A673 (cell line): Measurements from ENCODE around the gene RMRP. TPM values are rescaled to one million over a fixed set of nuclear protein-coding genes. Genes with fewer than 3 reads are reported as not detected.

Experiments used
- BruUV-seq: library from RNA; stranded (reverse); fragments of 400-500 nt; replicated peaks from 2 replicates; lab custom pipeline; 2021; lab: Mats Ljungman, UMichigan
- CTCF ChIA-PET: fragments of 300-600 bp; sonication (Branson Sonifier 250); formaldehyde crosslinking; loops from one replicate; lab custom pipeline; 2022; ENCODE audit warnings: antibody characterized with exemption; lab: Charles Lee
- POLR2A ChIA-PET: fragments of 300-600 bp; sonication (Branson Sonifier 250); formaldehyde crosslinking; loops from one replicate; lab custom pipeline; 2022; ENCODE audit warnings: antibody characterized with exemption; ENCODE audit not compliant: low non-redundant PET; lab: Charles Lee
- DNase-seq: peaks from one replicate; pipeline ENCODE4 v3.0.0-alpha.2; 2015; ENCODE audit warnings: low spot score
- H3K27ac ChIP-seq: fragments of 200-600 bp; sonication (generic); 2 replicates; pipeline ENCODE4 v1.5.1; 2016; ENCODE audit warnings: mixed run types, low read depth, mild to moderate bottlenecking, mixed read lengths, antibody characterized with exemption, low read length; ENCODE audit not compliant: poor library complexity, severe bottlenecking
- H3K27me3 ChIP-seq: fragments of 200-600 bp; sonication (generic); replicated peaks from 2 replicates; pipeline ENCODE4 v1.6.1; 2017; ENCODE audit warnings: mixed run types, low read depth, mild to moderate bottlenecking, mixed read lengths, antibody characterized with exemption, low read length; ENCODE audit not compliant: insufficient read depth, poor library complexity
- H3K36me3 ChIP-seq: fragments of 200-600 bp; sonication (generic); 2 replicates; pipeline ENCODE4 v1.6.1; 2016; ENCODE audit warnings: mixed run types, mild to moderate bottlenecking, mixed read lengths, antibody characterized with exemption, low read length; ENCODE audit not compliant: insufficient read depth, poor library complexity, severe bottlenecking
- H3K4me1 ChIP-seq: fragments of 200-600 bp; sonication (generic); 2 replicates; pipeline ENCODE4 v1.6.1; 2017; ENCODE audit warnings: mixed run types, mild to moderate bottlenecking, mixed read lengths, antibody characterized with exemption, low read length; ENCODE audit not compliant: insufficient read depth, poor library complexity, severe bottlenecking
- H3K4me3 ChIP-seq: fragments of 200-600 bp; sonication (generic); 2 replicates; pipeline ENCODE4 v1.5.1; 2016; ENCODE audit warnings: low read depth, mixed run types, mild to moderate bottlenecking, mixed read lengths, low read length; ENCODE audit not compliant: poor library complexity, severe bottlenecking
- H3K9me3 ChIP-seq: fragments of 200-600 bp; sonication (generic); 2 replicates; pipeline ENCODE4 v1.6.1; 2016; ENCODE audit warnings: mixed run types, low read depth, mild to moderate bottlenecking, mixed read lengths, antibody characterized with exemption, low read length; ENCODE audit not compliant: poor library complexity, severe bottlenecking
- EZH2 ChIP-seq: fragments of 200-600 bp; sonication (generic); IDR thresholded peaks from 2 replicates; pipeline ENCODE4 v1.6.1; 2017; ENCODE audit warnings: borderline replicate concordance, low read depth, mild to moderate bottlenecking, mixed read lengths, antibody characterized with exemption, low read length; ENCODE audit not compliant: poor library complexity, severe bottlenecking
- intact Hi-C: fragments of 100-400 bp; cut with micrococcal nuclease; formaldehyde crosslinking; loops from one replicate; pipeline ENCODE4 v1.10.0; 2022; ENCODE audit not compliant: unreplicated experiment
- total RNA-seq: library from RNA; stranded (reverse); gene quantifications from 2 replicates; pipeline ENCODE4 v1.2.3, GENCODE V29; 2021
- TF ChIP-seq, protein P1 (sequence below): fragments of 300-800, 200-600 bp; sonication (generic); conservative IDR thresholded peaks from 2 replicates; pipeline ENCODE4 v1.5.1; 2017; ENCODE audit warnings: low read depth, mild to moderate bottlenecking, antibody characterized with exemption, low read length, moderate library complexity, mixed read lengths

Gene RMRP
- total RNA-seq, 1 experiment from 2014 or later, result 13,531 TPM

DNA sequence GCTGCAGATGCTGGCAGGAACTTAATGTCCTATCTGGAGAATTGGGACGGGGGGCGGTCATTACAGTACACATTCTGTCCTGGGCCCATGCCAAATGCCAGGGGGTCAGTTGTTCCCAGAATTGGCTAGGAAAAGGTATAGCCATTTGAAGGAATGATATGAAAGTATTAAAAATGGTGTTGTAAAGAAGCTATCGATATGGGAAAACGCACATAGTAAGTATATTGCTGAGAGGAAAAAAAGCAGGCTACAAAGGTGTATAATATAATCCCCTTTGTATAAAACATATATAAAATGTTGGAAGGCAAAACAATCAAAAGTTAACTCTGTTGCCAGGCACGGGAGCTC, 7.6 kb upstream of the RMRP start:
- TF ChIP-seq, protein P1, sequence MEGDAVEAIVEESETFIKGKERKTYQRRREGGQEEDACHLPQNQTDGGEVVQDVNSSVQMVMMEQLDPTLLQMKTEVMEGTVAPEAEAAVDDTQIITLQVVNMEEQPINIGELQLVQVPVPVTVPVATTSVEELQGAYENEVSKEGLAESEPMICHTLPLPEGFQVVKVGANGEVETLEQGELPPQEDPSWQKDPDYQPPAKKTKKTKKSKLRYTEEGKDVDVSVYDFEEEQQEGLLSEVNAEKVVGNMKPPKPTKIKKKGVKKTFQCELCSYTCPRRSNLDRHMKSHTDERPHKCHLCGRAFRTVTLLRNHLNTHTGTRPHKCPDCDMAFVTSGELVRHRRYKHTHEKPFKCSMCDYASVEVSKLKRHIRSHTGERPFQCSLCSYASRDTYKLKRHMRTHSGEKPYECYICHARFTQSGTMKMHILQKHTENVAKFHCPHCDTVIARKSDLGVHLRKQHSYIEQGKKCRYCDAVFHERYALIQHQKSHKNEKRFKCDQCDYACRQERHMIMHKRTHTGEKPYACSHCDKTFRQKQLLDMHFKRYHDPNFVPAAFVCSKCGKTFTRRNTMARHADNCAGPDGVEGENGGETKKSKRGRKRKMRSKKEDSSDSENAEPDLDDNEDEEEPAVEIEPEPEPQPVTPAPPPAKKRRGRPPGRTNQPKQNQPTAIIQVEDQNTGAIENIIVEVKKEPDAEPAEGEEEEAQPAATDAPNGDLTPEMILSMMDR, result 0 out of 2 replicates have a peak, but pooled peaks have one; percentile 4
- no peak for TF ChIP-seq EZH2
- no TSS peak for BruUV-seq
- intact Hi-C loops, result no loop called here
- H3K27ac ChIP-seq, result peak overlapping the region; percentile 89
- peaks cover 10% of the 10 kb centered on the region for H3K4me1 ChIP-seq
- H3K4me3 ChIP-seq, result peak overlapping the region; percentile 76
- ChIA-PET CTCF (no interaction called here), POLR2A (interaction anchor here (0.7 kb wide), 1 partner anchor 23 kb away, joined by 3 read pairs; no protein-coding TSS in a partner anchor)
- no peaks in the 10 kb centered on the region for H3K9me3 ChIP-seq
- H3K36me3 ChIP-seq, result peaks cover 27% of the 10 kb centered on the region
- DNase-seq, result no peak
- no peaks in the 10 kb centered on the region for H3K27me3 ChIP-seq

DNA sequence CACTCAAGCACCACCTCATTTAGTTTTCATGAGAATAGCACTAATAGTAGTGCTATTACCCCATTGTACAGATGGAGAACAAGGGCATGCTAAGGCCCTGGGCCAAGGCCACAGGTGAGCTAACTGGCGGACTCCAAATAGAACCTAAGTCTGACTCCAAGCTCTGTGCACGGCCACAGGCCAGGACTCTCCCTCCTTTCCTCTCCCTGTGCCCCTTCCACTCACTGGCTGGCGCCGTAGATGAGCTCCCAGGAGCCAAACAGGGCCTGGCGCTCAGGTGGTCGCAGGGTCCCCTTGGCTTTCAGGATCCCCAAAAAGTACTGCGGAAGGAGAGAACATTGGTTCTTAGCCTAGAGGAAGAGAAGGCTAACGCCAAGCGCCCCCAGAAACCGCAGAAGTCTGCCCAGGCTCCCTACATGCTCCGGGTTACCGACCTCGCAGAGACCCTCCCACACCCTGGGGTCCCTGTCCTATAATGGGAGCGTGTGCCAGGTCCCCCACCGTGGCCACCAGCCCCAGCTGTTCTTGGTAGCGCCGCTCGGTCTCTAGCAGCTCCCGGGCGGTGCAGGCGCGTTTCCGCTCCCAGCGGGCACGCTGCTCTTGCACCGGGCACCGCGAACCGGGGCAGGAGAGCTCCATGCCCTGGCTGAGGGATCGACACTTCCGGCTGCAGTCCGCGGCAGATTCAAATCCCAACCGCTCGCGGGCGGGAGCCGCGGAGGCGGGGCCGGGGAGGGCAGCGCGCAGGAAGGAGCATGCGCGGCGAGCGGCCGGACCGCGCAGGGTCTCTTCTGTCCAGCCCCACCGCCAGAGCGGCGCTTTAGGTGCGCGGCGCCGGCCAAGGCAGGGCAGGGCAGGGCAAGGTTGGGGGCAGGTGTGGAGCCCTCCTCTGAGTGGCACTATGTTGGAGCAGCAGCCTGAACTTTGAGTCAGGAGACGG, 7.0 kb upstream of the RMRP start, which contains the start of gene ARHGEF39:
Gene ARHGEF39, minus strand, starts transcription at position 665 of the 940 bp plus-strand sequence. Its CDS starts 26 bp downstream, at position 639.
- peak; percentile 84 for DNase-seq
- POLR2A ChIA-PET, result no interaction called here
- intact Hi-C loops, result no loop called here
- H3K4me1 ChIP-seq, result peaks cover 14% of the 10 kb centered on the region
- peak within 1 kb of the TSS; percentile 89 for H3K27ac ChIP-seq
- TSS peak; percentile 32 for BruUV-seq
- TF ChIP-seq EZH2, result no peak
- TF ChIP-seq, protein P1, result peak; percentile 46
- no peaks in the 10 kb centered on the region for H3K27me3 ChIP-seq
- H3K36me3 ChIP-seq, result peaks cover 32% of the 10 kb centered on the region
- no peaks in the 10 kb centered on the region for H3K9me3 ChIP-seq
- H3K4me3 ChIP-seq, result peak within 1 kb of the TSS; percentile 76
- CTCF ChIA-PET, result interaction anchor here (1.4 kb wide), 2 partner anchors 32 to 161 kb away, joined by 3 to 5 read pairs; no protein-coding TSS in a partner anchor

DNA sequence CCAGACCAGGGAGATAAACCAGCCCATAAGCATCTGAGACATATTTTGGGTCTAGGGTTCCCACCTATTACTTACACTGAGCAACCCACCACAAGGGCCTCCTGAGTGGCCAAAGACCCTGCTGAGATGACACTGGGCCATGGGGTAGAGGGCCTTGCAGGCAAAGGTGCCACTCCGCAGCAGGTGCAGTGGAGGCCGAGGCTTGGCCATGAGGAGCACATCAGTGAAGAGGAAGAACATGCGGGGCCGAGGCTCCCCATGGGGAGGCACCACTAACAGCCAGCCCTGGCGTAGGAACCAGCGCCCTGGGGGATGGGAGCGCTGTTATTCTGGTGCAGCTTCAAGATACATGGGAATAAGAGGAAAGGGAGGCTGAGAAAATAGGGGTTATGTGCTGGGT, 4.6 kb upstream of the RMRP start:
- peaks cover 21% of the 10 kb centered on the region for H3K4me1 ChIP-seq
- no peak overlapping the region for H3K4me3 ChIP-seq
- peaks cover 32% of the 10 kb centered on the region for H3K36me3 ChIP-seq
- H3K27me3 ChIP-seq, result no peaks in the 10 kb centered on the region
- TF ChIP-seq, protein P1, result no peak
- no peaks in the 10 kb centered on the region for H3K9me3 ChIP-seq
- CTCF ChIA-PET, result no interaction called here
- peak overlapping the region; percentile 24 for H3K27ac ChIP-seq
- no TSS peak for BruUV-seq
- POLR2A ChIA-PET, result no interaction called here
- DNase-seq, result no peak
- intact Hi-C loops, result no loop called here
